ENCODE measurements around the gene AMOTL1.

The AMOTL1 gene

DNA sequence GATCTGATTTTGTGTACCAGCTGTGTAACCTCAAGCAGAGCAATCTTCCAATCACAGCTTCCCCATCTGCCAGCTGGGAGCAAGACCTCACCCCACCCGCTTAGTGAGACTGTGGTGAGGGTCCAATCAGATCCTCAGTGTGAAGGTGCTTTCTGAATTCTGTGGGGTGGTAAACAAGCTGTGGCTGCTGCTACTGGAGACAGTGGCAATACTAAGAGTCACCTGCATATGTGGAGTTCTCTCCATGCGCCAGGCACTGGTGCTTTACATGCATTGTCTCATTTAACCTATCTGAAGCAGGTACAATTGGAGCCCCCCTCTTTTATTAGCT lies 154.8 kb downstream of the AMOTL1 start:
- DNase-seq (ENCODE audit: low read depth in 4 of 4, low spot score in 1 of 4), result no peak

DNA sequence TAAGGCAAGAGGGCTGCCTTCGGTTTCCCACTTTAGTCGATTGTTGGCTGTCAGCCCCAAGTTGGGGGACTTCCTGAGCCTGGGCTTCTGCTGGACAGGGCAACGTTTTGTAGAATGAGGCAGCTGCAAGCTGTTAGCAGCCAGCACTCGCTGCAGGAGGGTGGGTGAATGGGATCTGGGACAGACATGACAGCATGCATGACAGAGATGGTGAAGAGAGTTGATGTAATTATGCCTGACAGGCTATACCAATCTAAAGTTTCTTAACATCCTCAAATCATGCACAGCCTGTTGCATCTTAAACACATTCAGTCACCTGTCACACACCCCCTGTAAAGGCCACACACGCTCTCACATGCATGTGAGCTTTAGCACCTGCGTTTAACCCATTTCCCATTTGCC lies 156.0 kb downstream of the AMOTL1 start:
- DNase-seq (ENCODE audit: low read depth in 4 of 4, low spot score in 1 of 4), result no peak

DNA sequence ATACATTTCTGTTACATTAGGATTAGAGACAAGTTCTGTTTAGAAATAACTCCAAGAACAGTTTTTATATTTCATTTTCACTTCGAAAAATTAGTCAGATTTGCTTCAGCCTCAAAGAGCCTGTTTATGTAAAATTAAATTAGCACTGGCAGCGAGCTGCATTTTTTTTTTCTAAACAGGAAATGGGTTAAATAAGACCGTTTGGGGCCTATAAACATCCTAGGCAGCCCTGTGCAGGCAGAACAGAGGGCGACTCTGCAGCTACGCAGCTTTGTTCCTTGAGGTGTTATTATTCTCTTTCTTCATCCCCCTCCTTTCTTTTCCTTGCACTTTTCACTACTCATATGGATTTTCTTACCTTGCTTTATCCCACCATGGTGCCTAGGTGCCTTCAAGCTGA lies 156.5 kb downstream of the AMOTL1 start:
- DNase-seq (ENCODE audit: low read depth in 4 of 4, low spot score in 1 of 4), result no peak

DNA sequence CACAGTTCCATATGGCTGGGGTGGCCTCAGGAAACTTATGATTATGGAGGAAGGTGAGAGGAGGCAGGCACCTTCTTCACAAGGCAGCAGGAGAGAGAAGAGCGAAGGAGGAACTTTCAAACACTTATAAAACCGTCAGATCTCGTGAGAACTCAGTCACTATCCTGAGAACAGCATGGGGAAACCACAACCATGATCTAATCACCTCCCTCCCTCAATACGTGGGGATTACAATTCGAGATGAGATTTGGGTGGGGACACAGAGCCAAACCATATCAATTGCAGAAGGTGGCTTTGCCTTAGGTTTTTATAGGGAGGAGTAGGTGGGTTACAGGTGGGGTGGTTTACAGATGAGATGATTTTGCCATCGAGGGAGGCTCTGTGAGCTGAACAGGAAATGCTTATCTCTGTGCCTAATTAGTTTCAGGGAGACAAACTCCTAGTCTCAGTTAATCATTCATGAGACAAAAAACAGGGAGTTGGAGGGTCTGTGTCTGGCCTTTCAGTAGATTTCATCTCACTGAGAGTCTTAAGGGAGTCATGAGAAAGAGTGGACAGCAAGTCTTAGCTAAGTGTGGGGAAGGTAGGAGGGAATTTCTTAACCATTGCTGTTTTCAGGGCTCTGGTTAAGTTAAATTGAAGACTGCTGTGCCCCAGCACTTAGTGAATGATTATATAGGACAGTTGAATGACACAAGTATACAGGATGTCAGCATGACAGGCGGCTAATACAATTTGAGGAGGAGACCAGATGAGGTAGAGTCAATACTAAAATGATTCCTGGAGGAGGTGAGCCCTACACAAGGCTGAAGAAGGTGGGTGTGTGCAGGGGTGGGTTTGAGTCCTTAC lies 157.5 kb downstream of the AMOTL1 start:
- DNase-seq (ENCODE audit: low read depth in 4 of 4, low spot score in 1 of 4), result no peak

DNA sequence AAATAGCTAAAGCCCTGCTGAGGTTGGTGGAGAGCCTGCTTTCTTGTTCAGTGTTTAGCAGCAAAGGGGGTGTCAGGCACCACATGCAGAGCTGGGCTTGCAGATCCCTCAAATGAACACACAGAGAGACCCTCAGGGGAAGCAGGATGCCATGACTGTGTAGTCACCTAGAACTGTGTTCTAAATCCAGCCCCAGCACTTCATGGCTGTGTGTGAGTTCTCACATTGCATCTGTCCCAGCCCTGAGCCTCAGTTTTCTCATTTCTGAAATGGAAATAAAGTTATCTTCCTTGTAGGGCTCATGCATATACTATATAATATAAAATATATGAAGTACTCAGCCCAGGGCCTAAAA lies 158.1 kb downstream of the AMOTL1 start:
- DNase-seq (ENCODE audit: low read depth in 4 of 4, low spot score in 1 of 4), result no peak
